ENCODE results near the gene CDC20B.

GRCh38 chr5:55173687-55174230, 782 bp upstream of the CDC20B start:
- TF ChIP-seq YY1 (IDR thresholded peaks at IDR 0.05; ENCODE audit: insufficient read depth, insufficient read length) (no peak), ZNF274 (IDR thresholded peaks at IDR 0.05; ENCODE audit: low read depth, low read length) (no peak)
